Measurements from ENCODE around the gene MYO9A.

DNA sequence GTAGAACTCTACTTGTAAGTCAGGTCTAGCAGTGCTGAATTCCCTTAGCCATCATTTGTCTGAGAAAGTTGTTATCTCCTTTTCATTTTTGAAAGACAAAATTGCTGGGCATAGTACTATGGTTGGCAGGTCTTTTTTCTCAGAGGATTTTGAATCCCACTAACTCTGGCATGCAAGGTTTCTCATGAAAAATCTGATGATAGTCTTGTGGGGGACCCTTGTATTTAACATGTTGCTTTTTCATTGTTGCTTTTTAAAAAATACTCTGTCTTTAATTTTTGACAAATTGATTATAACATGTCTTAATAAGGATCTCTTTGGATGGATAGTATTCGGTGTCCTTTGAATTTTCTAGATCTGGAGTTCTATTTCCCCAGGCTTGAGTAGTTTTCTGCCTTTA, 186.7 kb downstream of the MYO9A start:
- TF ChIP-seq, protein P1, sequence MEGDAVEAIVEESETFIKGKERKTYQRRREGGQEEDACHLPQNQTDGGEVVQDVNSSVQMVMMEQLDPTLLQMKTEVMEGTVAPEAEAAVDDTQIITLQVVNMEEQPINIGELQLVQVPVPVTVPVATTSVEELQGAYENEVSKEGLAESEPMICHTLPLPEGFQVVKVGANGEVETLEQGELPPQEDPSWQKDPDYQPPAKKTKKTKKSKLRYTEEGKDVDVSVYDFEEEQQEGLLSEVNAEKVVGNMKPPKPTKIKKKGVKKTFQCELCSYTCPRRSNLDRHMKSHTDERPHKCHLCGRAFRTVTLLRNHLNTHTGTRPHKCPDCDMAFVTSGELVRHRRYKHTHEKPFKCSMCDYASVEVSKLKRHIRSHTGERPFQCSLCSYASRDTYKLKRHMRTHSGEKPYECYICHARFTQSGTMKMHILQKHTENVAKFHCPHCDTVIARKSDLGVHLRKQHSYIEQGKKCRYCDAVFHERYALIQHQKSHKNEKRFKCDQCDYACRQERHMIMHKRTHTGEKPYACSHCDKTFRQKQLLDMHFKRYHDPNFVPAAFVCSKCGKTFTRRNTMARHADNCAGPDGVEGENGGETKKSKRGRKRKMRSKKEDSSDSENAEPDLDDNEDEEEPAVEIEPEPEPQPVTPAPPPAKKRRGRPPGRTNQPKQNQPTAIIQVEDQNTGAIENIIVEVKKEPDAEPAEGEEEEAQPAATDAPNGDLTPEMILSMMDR (IDR thresholded peaks at IDR 0.05) = no peak
- no peak for TF ChIP-seq ZFX (IDR thresholded peaks at IDR 0.05; ENCODE audit: borderline replicate concordance)

Measured in 22Rv1 (cell line).